Gastroesophageal sphincter (tissue), 4 donors: Measurements from ENCODE around the gene DHRSX. TPM values are rescaled to one million over a fixed set of nuclear protein-coding genes. Genes with fewer than 3 reads are reported as not detected.
"Not testable (repeated sequence)": the region's sequence is repeated elsewhere in the genome, so short reads cannot be mapped to it uniquely, and the experiment has no call there.

Experiments used
- ATAC-seq: fragments of 150-250 bp; one replicate; pipeline ENCODE4 v1.9.1; 2016; ENCODE audit warnings: mild to moderate bottlenecking, moderate library complexity
- H3K27ac ChIP-seq, 4 donors: fragments of 200-600 bp; sonication (generic) in 3 of 4; 1 replicate in 3 of 4; 2 replicates in 1 of 4; pipeline ENCODE4 v1.5.1; 2016 to 2019
- H3K27me3 ChIP-seq: fragments of 200-600 bp; sonication (generic); one replicate; pipeline ENCODE4 v1.5.1; 2019
- H3K36me3 ChIP-seq, 2 donors: fragments of 200-600 bp; sonication (generic); one replicate each; pipeline ENCODE4 v1.5.1; 2019; ENCODE audit warnings: control low read depth in 1 of 2
- H3K4me1 ChIP-seq, 3 donors: fragments of 200-600 bp; sonication (generic); 1 replicate in 2 of 3; 2 replicates in 1 of 3; pipeline ENCODE4 v1.5.1; 2016 to 2019; ENCODE audit warnings: control low read depth in 2 of 3
- H3K4me3 ChIP-seq, 2 donors: fragments of 200-600 bp; sonication (generic); one replicate each; pipeline ENCODE4 v1.5.1; 2019; ENCODE audit warnings: mild to moderate bottlenecking in 1 of 2, moderate library complexity in 1 of 2
- H3K9me3 ChIP-seq, 3 donors: fragments of 200-600 bp; sonication (generic); one replicate each; pipeline ENCODE4 v1.5.1; 2017 to 2019; ENCODE audit warnings: control low read depth in 2 of 3
- EP300 ChIP-seq: sonication (generic); formaldehyde crosslinking; IDR thresholded peaks from one replicate; pipeline ENCODE4 v1.6.1; 2017; ENCODE audit warnings: antibody characterized with exemption, mild to moderate bottlenecking
- POLR2A ChIP-seq, 2 donors: fragments of 450-650 bp; IDR thresholded peaks; one replicate each; pipeline ENCODE4 v1.6.1; 2017; ENCODE audit warnings: antibody characterized with exemption in 2 of 2, mild to moderate bottlenecking in 2 of 2, moderate library complexity in 1 of 2
- POLR2AphosphoS5 ChIP-seq: sonication (generic); formaldehyde crosslinking; IDR thresholded peaks from one replicate; pipeline ENCODE4 v1.6.1; 2017; ENCODE audit warnings: antibody characterized with exemption
- WGBS, 2 donors: methylation state at CpG; one replicate each; pipeline ENCODE4 v1.1.5; 2018; ENCODE audit warnings: low coverage in 1 of 2; 5-methylcytosine and 5-hydroxymethylcytosine counted together
- total RNA-seq, 4 donors: library from RNA; depleted of rRNA; stranded (reverse); fragments of >200 nt; gene quantifications; one replicate each; pipeline ENCODE4 v1.1.0, GENCODE V29; 2016
- TF ChIP-seq, protein P1 (sequence below), 4 experiments: fragments of 200-600 bp in 2 of 4; fragments of 450-650 bp in 2 of 4; sonication (generic) in 1 of 4; IDR thresholded peaks; one replicate each; pipeline ENCODE4 v1.5.1; 2017 to 2019; ENCODE audit warnings: antibody characterized with exemption in 4 of 4, mild to moderate bottlenecking in 2 of 4, moderate library complexity in 2 of 4

DHRSX gene
- total RNA-seq, 4 donors from 2014 or later: 16.8 to 26.3 (median 21.1) TPM

DNA sequence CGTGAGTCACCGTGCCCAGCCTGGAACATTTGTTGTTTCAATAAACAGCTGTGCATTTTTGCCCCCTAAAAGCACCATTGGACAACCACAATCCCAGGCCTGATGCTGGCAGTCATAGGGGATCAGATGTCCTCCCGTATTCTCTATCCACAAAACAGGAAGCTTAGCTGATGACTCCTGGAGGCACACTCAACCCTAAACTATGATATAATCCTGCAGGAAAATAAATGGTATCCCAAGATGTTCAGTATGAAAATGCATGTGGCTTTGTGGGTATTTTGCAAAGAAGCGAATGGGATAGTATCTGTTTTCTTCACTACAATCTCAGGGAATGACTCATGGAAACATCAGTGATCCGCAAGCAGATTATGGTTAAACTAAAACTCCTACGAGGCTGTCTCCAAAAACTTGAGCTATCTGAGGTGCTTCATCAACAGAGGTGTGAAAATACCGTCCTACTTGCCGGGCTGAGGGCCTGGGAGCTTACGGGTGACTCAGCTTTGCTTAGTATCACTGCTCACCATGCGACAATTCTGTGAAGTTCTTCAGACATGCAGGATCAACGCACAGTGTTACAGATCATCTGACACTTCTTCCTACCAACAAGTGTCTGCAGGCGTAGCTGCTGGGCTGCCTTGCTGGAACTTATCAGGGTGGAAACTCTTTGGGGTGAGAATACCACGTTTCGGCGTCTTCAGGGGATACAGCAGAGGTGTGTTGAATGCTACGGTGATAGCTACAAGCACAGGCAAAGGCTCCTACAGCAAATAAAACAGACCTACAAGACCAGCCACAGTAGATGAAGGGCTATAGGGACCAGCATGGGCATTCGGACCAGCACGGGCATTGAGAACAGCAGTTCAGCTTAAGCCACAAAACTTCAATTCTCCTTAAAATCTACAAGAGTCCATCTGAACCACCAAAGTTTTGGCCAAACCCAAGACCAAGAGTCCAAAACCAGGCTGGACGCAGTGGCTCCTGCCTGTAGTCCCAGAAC is 148.5 kb downstream of the DHRSX start:
- Histone ChIP-seq H3K4me1 (no peaks in the 10 kb centered on the region), H3K27me3 (no peaks in the 10 kb centered on the region), H3K36me3 (peaks cover 0 to 9% of the 10 kb centered on the region in 2 donors), H3K4me3 (no peak overlapping the region), H3K9me3 (no peaks in the 10 kb centered on the region), H3K27ac (no peak overlapping the region)
- TF ChIP-seq EP300 (no peak), POLR2AphosphoS5 (no peak), POLR2A (IDR thresholded peaks at IDR 0.05) (no peak)
- TF ChIP-seq, protein P1, sequence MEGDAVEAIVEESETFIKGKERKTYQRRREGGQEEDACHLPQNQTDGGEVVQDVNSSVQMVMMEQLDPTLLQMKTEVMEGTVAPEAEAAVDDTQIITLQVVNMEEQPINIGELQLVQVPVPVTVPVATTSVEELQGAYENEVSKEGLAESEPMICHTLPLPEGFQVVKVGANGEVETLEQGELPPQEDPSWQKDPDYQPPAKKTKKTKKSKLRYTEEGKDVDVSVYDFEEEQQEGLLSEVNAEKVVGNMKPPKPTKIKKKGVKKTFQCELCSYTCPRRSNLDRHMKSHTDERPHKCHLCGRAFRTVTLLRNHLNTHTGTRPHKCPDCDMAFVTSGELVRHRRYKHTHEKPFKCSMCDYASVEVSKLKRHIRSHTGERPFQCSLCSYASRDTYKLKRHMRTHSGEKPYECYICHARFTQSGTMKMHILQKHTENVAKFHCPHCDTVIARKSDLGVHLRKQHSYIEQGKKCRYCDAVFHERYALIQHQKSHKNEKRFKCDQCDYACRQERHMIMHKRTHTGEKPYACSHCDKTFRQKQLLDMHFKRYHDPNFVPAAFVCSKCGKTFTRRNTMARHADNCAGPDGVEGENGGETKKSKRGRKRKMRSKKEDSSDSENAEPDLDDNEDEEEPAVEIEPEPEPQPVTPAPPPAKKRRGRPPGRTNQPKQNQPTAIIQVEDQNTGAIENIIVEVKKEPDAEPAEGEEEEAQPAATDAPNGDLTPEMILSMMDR (IDR thresholded peaks at IDR 0.05): no peak
- WGBS, 2 donors: 91 to 96% methylated on average over 11 of the region's 19 CpGs
- ATAC-seq: no peak

DNA sequence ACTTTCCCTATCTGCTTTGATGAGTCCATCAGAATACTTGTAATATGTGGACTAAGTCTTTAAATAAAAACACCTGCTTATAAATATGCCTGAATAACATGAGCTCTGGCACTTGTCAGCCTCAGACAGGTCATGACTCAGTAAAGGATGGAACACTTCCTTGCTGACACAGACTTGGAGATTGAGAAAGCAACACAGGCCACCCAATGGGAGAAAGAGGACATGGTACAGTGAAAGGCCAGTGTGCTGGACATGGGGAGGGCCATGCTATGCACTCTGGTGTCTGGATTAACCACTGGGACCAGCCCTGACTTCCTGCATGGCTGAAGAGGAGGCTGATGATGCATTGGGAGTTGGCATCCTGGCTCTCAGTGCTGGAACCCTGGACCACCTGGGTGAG is 149.5 kb downstream of the DHRSX start:
- no peaks in the 10 kb centered on the region for H3K27me3 ChIP-seq
- H3K4me3 ChIP-seq: no peak overlapping the region
- no peak for ATAC-seq
- TF ChIP-seq, protein P1 (IDR thresholded peaks at IDR 0.05): no peak
- TF ChIP-seq POLR2A (IDR thresholded peaks at IDR 0.05) (no peak), POLR2AphosphoS5 (no peak), EP300 (no peak)
- H3K4me1 ChIP-seq: no peaks in the 10 kb centered on the region
- H3K9me3 ChIP-seq: no peaks in the 10 kb centered on the region
- no peak overlapping the region for H3K27ac ChIP-seq
- H3K36me3 ChIP-seq: peaks cover 0 to 14% of the 10 kb centered on the region in 2 donors

DNA sequence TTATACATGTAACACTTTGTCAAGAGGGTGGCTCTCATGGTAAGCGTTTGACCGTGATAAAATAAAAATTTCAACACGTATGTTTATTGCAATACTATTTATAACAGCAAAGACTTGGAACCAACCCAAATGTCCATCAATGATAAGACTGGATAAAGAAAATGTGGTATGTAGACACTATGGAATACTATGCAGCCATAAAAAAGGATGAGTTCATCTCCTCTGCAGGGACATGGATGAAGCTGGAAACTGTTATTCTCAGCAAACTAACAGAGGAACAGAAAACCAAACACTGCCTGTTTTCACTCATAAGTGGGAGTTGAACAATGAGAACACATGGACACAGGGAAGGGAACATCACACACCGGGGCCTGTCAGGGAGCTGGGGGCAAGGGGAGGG is 150.1 kb downstream of the DHRSX start:
- H3K27ac ChIP-seq: not testable (repeated sequence)

DNA sequence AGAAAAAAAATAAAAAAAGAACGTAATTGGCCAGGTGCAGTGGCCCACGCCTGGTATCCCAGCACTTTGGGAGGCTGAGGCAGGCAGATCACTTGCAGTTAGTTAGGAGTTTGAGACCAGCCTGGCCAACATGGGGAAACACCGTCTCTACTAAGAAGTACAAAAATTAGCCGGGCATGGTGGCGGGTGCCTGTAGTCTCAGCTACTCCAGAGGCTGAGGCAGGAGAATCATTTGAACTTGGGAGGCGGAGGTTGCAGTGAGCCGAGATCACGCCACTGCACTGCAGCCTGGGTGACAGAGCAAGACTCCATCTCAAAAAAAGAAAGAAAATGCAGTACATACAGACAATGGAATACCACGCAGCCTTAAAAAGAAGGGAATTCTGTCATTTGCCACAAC is 150.7 kb downstream of the DHRSX start:
- not testable (repeated sequence) for H3K27ac ChIP-seq, H3K4me1 ChIP-seq, H3K27me3 ChIP-seq, H3K9me3 ChIP-seq, ATAC-seq, H3K4me3 ChIP-seq
- WGBS, 2 donors: 92 to 96% methylated on average over 5 to 8 of the region's 9 CpGs
- peaks cover 0 to 22% of the 10 kb centered on the region in 2 donors for H3K36me3 ChIP-seq

More for the DNA sequence above, 150.1 kb downstream of the DHRSX start:
- H3K9me3 ChIP-seq, H3K4me1 ChIP-seq, H3K4me3 ChIP-seq, H3K27me3 ChIP-seq, ATAC-seq: not testable (repeated sequence)
- WGBS, 2 donors: 93 to 95% methylated on average over 3 to 4 of the region's 4 CpGs
- peaks cover 0 to 16% of the 10 kb centered on the region in 2 donors for H3K36me3 ChIP-seq

DNA sequence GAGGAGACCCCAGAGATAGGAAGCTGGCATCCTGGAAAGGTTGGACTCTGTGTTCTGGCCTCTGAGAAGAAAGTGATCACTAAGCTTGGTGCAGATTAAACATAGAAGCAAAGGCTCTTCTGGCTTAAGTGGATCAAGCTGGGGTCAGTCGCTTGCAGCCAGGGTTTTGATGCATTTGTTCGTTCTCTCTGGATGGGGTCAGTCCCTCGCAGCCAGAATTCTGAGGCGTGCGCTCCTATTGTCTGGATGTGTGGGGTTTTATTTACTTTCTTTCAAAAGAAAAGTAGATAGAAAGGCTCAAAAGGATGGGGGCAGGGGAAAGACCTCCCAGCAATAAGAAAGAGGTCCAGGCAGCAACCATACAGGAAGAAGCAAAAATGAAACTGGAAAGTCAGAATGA is 152.6 kb downstream of the DHRSX start:
- no peak for ATAC-seq
- no peaks in the 10 kb centered on the region for H3K4me1 ChIP-seq
- TF ChIP-seq EP300 (no peak), POLR2AphosphoS5 (no peak), POLR2A (IDR thresholded peaks at IDR 0.05) (no peak)
- TF ChIP-seq, protein P1 (IDR thresholded peaks at IDR 0.05): no peak
- no peaks in the 10 kb centered on the region for H3K27me3 ChIP-seq
- H3K27ac ChIP-seq: no peak overlapping the region
- peaks cover 0 to 16% of the 10 kb centered on the region in 2 donors for H3K36me3 ChIP-seq
- H3K4me3 ChIP-seq: no peak overlapping the region
- no peaks in the 10 kb centered on the region for H3K9me3 ChIP-seq
- WGBS, 2 donors: 86 to 93% methylated on average over 1 to 5 of the region's 5 CpGs

DNA sequence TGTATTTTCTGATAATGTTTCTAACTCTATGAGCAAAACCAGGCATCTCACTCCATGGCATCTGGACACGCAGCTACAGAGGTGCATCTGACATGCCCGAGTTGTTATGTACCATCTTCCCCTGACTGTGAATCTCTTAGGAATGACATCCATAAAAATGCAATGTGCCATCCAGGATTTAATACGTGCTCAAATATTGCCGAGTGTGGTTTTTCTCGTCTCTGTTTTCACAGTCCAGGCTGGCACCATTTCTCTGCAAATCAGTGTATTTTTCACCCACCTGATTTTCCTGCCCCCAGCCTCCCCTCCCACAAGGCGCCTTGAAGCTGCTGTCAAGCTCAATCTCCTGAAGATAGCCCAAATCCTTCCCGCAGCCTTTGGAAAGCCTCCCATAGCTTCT is 154.6 kb downstream of the DHRSX start:
- 81 to 84% methylated on average over 7 of the region's 7 CpGs for WGBS, 2 donors
- Histone ChIP-seq H3K4me1 (no peaks in the 10 kb centered on the region), H3K27ac (no peak overlapping the region), H3K27me3 (no peaks in the 10 kb centered on the region), H3K9me3 (no peaks in the 10 kb centered on the region), H3K4me3 (no peak overlapping the region), H3K36me3 (peaks cover 0 to 18% of the 10 kb centered on the region in 2 donors)
- no peak for ATAC-seq
- TF ChIP-seq EP300: no peak
- no peak for TF ChIP-seq POLR2AphosphoS5
- TF ChIP-seq, protein P1 (IDR thresholded peaks at IDR 0.05): no peak
- TF ChIP-seq POLR2A (IDR thresholded peaks at IDR 0.05): no peak
